Body of pancreas (tissue), 4 donors: ENCODE measurements around the gene HTATIP2. TPM values are rescaled to one million over a fixed set of nuclear protein-coding genes. Genes with fewer than 3 reads are reported as not detected.
A peak's percentile ranks its signal among the peaks of the same experiment; 100 is the strongest.

Experiments
- ATAC-seq: fragments of 150-250 bp; one replicate; pipeline ENCODE4 v1.9.1; 2016
- DNase-seq, 4 donors: peaks; one replicate each; pipeline ENCODE4 v3.0.0-alpha.2; 2019
- H3K27ac ChIP-seq, 4 donors: fragments of 200-600 bp; sonication (generic); 1 replicate in 3 of 4; 2 replicates in 1 of 4; pipeline versions ENCODE4 v1.5.1 to v1.6.1; 2016 to 2019; ENCODE audit warnings: mild to moderate bottlenecking in 1 of 4, mixed read lengths in 1 of 4, moderate library complexity in 1 of 4
- H3K27me3 ChIP-seq, 2 donors: fragments of 200-600 bp; sonication (generic); one replicate each; pipeline ENCODE4 v1.6.0; 2016; ENCODE audit warnings: mild to moderate bottlenecking in 1 of 2
- H3K36me3 ChIP-seq, 2 donors: fragments of 200-600 bp; sonication (generic); replicated peaks in 1 of 2; 2 replicates each; pipeline ENCODE4 v1.5.1; 2016; ENCODE audit warnings: low read depth in 2 of 2; ENCODE audit not compliant: insufficient read depth in 1 of 2
- H3K4me1 ChIP-seq: fragments of 200-600 bp; sonication (generic); one replicate; pipeline ENCODE4 v1.6.0; 2016
- H3K4me3 ChIP-seq, 2 donors: fragments of 200-600 bp; sonication (generic); 1 replicate in 1 of 2; 2 replicates in 1 of 2; pipeline ENCODE4 v1.5.1; 2016 to 2019
- H3K9me3 ChIP-seq, 3 donors: fragments of 200-600 bp; sonication (generic); 1 replicate in 2 of 3; 2 replicates in 1 of 3; pipeline ENCODE4 v1.5.1; 2016
- POLR2A ChIP-seq, 3 donors: fragments of 450-650 bp; IDR thresholded peaks; one replicate each; pipeline ENCODE4 v1.6.1; 2016; ENCODE audit warnings: antibody characterized with exemption in 3 of 3, mild to moderate bottlenecking in 2 of 3
- WGBS, 2 donors: methylation state at CpG; one replicate each; pipeline ENCODE4 v1.1.5; 2017; 5-methylcytosine and 5-hydroxymethylcytosine counted together
- intact Hi-C: fragments of 100-400 bp; cut with DNase I; formaldehyde crosslinking; loops from one replicate; pipeline ENCODE4 v1.15.1; 2023
- total RNA-seq, 2 donors: library from RNA; depleted of rRNA; stranded (reverse); fragments of >200 nt; gene quantifications; one replicate each; pipeline ENCODE4 v1.1.0, GENCODE V29; 2016
- TF ChIP-seq, protein P1 (sequence below), 7 experiments: fragments of 450-650 bp in 4 of 7; fragments of 200-600 bp in 3 of 7; sonication (generic) in 3 of 7; IDR thresholded peaks; one replicate each; pipeline ENCODE4 v1.5.1; 2016 to 2019; ENCODE audit warnings: antibody characterized with exemption in 7 of 7

The HTATIP2 gene
- total RNA-seq, 2 donors from 2014 or later: 23.1 to 37.1 TPM

DNA sequence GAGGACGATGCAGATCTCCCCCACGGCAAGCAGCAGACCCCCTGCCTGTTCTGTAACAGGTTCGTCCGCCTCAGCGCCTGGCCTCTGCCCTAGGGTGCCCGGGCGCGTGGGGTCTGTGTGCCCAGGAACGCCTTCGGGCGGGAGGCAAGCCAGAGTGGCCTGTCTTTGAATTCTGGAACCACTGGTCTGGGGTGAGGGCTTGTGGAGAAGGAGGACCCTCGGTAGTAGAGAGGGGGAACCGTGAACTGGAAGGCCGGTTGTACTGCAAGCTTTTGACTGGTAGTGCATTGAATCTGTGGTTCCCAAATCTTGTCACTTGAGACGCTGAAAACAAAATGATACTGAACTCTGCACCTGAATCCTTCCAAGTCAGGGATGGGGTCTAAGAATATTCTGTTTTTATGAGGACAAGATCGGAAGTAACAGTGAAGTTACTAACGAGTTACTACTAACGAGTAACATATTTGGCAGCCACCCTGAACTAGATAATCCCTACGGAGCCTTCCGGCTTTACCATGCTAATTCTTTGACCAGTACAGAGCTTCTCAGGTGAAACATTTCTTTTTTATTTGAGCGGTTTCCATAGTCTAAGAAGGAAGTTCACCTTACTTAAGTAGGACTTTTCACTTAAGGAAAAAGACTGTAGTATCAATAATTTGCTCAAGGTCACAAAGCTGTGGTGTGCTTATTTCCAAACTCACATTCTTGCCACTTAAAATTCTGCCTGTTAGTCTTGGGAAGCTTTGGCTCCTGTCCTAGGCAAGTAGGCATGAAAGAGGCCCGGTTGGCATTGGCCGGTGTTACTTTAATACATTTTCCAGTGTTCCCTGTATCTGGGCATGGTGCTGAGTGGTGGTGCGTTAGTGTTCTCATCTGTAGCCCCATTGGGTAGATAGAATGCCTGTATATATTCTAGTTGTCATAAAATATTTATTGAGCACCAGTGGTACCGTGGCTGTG is 24.9 kb downstream of the HTATIP2 start:
- Histone ChIP-seq H3K4me3 (peak overlapping the region; percentile 29 to 77), H3K27me3 (no peaks in the 10 kb centered on the region), H3K36me3 (no peaks in the 10 kb centered on the region), H3K4me1 (peaks cover 19% of the 10 kb centered on the region), H3K27ac (peak overlapping the region; percentile 42 to 93 (median 82)), H3K9me3 (no peaks in the 10 kb centered on the region)
- WGBS, 2 donors: 5 to 6% methylated on average over 18 to 25 of the region's 25 CpGs
- intact Hi-C loops: no loop called here
- ATAC-seq: no peak
- DNase-seq: no peak
- TF ChIP-seq POLR2A (IDR thresholded peaks at IDR 0.05): no peak
- TF ChIP-seq, protein P1, sequence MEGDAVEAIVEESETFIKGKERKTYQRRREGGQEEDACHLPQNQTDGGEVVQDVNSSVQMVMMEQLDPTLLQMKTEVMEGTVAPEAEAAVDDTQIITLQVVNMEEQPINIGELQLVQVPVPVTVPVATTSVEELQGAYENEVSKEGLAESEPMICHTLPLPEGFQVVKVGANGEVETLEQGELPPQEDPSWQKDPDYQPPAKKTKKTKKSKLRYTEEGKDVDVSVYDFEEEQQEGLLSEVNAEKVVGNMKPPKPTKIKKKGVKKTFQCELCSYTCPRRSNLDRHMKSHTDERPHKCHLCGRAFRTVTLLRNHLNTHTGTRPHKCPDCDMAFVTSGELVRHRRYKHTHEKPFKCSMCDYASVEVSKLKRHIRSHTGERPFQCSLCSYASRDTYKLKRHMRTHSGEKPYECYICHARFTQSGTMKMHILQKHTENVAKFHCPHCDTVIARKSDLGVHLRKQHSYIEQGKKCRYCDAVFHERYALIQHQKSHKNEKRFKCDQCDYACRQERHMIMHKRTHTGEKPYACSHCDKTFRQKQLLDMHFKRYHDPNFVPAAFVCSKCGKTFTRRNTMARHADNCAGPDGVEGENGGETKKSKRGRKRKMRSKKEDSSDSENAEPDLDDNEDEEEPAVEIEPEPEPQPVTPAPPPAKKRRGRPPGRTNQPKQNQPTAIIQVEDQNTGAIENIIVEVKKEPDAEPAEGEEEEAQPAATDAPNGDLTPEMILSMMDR (IDR thresholded peaks at IDR 0.05): no peak

DNA sequence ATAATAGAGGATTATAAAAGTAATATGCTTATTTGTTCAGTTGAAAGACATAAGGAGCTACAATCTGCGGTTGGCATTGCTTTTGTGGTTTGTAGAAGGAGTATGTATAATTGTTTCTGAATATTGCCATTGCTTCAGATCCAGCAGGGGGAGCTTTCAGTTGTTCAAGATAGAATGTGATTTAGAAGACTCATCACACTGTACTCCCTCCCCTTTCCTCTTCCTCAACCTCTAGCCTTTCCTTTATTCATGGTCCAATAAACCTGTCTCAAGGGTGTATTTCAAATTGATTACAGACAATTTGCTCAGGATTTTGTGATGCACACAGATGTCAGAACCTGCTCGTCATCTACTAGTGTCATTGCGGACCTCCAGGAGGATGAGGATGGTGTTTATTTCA is 33.8 kb downstream of the HTATIP2 start:
- Histone ChIP-seq H3K27ac (no peak overlapping the region), H3K27me3 (no peaks in the 10 kb centered on the region), H3K4me3 (no peak overlapping the region), H3K4me1 (no peaks in the 10 kb centered on the region), H3K36me3 (peaks cover 5 to 9% of the 10 kb centered on the region in 2 donors), H3K9me3 (no peaks in the 10 kb centered on the region)
- TF ChIP-seq, protein P1 (IDR thresholded peaks at IDR 0.05): peak; percentile 9 to 50 (median 37)
- TF ChIP-seq POLR2A (IDR thresholded peaks at IDR 0.05): no peak
- DNase-seq (peak in 1 of 4 donors; percentile 38), ATAC-seq (no peak)
- intact Hi-C loops: loop anchor here (10.0 kb wide), 1 partner anchor 208 kb away; no protein-coding TSS in a partner anchor
- WGBS, 2 donors: 72 to 73% methylated on average over 3 of the region's 3 CpGs

DNA sequence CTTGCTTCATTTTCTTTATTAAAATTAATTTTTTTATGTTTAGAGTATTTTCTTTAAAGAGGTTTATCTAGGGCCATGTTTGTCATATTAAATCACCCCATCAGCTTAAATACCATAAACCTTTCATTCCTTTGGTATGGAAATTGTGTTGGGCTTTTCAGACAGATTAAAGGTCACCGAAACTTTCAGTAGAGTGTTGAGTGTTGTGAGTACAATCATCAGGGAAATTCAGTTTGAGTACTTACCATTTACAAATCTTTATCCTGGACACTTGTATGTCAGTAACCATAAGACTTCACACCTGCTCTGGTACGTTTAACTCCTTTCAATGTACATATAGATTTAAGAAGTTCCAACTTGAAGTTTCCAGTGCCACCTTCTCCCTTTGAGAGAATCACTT is 36.0 kb downstream of the HTATIP2 start:
- WGBS, 2 donors: 76 to 83% methylated on average over 2 of the region's 2 CpGs
- peaks cover 5 to 9% of the 10 kb centered on the region in 2 donors for H3K36me3 ChIP-seq
- H3K9me3 ChIP-seq: no peaks in the 10 kb centered on the region
- ATAC-seq (no peak), DNase-seq (no peak)
- TF ChIP-seq, protein P1 (IDR thresholded peaks at IDR 0.05): no peak
- H3K27me3 ChIP-seq: no peaks in the 10 kb centered on the region
- no peaks in the 10 kb centered on the region for H3K4me1 ChIP-seq
- H3K4me3 ChIP-seq: no peak overlapping the region
- H3K27ac ChIP-seq: no peak overlapping the region
- intact Hi-C loops: loop anchor here (10.0 kb wide), 1 partner anchor 205 kb away; no protein-coding TSS in a partner anchor

DNA sequence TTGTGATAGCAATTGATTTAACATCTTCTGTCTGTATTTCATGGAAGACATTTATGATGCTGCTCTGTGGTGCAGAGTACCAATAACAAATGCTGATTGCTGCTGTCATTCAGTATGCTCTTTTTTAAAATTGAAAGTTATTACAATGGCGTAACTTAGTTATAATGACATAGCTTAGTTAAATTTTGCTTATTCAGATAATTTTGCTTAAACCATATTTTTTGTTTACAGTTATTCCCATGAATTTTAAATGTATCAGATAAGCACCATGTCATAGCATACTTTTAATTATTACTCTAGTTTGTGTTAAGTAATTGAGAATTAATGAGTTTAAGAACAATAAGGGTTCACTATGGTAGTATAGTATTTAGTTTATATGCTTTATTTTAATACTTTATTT is 39.5 kb downstream of the HTATIP2 start:
- Histone ChIP-seq H3K4me3 (no peak overlapping the region), H3K36me3 (peaks cover 9% of the 10 kb centered on the region in 2 donors), H3K27me3 (no peaks in the 10 kb centered on the region), H3K27ac (no peak overlapping the region), H3K9me3 (no peaks in the 10 kb centered on the region), H3K4me1 (no peaks in the 10 kb centered on the region)
- no peak for TF ChIP-seq POLR2A (IDR thresholded peaks at IDR 0.05)
- TF ChIP-seq, protein P1 (IDR thresholded peaks at IDR 0.05): no peak
- WGBS, 2 donors: 95 to 96% methylated on average over 1 of the region's 1 CpG
- no peak for DNase-seq
- intact Hi-C loops: no loop called here
- ATAC-seq: no peak
